ENCODE data around the gene NAA10.
A peak's percentile ranks its signal among the peaks of the same experiment; 100 is the strongest.

DNA sequence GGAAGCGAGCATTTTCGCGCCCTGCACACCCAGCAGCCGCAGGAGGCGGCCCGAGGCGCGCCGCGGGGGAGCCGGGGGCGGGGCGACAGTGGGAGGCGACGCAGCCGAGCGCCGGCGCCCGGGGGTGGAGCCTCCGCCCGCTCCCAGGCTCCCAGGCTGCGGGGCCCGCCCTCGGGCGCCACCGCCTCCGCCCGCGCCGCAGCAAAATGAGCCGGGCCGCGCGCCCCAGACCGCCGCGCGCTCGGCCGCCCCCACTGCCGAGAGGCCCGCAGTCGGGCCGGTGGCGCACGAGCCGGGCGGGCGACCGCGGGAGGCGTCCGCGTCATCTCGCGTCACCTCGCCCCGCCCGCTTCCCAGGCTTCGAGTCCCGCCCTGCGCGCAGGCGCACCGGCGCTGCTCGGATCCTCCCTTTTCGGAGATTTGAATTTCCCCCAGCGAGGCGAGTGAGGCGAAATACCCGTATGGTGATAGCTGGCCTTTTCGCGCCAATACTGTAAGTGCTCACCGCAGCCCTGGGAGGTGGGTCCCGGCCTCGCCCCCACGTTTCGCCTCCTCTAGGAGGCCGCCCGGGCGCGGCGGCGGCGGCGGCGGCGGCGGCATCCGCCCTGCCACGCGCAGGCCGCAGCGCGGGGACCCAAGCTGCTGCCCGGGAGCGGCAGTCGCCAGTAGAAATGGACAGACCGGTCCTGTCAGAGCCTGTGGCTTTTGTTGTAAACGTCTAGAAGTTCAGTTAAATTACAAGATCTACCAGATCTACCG lies 37.7 kb upstream of the NAA10 start, which contains the start of gene TMEM187:
- TF ChIP-seq, protein P1, sequence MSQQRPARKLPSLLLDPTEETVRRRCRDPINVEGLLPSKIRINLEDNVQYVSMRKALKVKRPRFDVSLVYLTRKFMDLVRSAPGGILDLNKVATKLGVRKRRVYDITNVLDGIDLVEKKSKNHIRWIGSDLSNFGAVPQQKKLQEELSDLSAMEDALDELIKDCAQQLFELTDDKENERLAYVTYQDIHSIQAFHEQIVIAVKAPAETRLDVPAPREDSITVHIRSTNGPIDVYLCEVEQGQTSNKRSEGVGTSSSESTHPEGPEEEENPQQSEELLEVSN (IDR thresholded peaks at IDR 0.05; ENCODE audit: borderline replicate concordance, low read depth), result peak; percentile 23; the same call in 1 of the 2 replicates
- TF ChIP-seq, protein P2, sequence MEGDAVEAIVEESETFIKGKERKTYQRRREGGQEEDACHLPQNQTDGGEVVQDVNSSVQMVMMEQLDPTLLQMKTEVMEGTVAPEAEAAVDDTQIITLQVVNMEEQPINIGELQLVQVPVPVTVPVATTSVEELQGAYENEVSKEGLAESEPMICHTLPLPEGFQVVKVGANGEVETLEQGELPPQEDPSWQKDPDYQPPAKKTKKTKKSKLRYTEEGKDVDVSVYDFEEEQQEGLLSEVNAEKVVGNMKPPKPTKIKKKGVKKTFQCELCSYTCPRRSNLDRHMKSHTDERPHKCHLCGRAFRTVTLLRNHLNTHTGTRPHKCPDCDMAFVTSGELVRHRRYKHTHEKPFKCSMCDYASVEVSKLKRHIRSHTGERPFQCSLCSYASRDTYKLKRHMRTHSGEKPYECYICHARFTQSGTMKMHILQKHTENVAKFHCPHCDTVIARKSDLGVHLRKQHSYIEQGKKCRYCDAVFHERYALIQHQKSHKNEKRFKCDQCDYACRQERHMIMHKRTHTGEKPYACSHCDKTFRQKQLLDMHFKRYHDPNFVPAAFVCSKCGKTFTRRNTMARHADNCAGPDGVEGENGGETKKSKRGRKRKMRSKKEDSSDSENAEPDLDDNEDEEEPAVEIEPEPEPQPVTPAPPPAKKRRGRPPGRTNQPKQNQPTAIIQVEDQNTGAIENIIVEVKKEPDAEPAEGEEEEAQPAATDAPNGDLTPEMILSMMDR (IDR thresholded peaks at IDR 0.05), result no peak
- TF ChIP-seq, protein P3, sequence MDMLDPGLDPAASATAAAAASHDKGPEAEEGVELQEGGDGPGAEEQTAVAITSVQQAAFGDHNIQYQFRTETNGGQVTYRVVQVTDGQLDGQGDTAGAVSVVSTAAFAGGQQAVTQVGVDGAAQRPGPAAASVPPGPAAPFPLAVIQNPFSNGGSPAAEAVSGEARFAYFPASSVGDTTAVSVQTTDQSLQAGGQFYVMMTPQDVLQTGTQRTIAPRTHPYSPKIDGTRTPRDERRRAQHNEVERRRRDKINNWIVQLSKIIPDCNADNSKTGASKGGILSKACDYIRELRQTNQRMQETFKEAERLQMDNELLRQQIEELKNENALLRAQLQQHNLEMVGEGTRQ (IDR thresholded peaks at IDR 0.05), result no peak
- TF ChIP-seq CBX2 (IDR thresholded peaks at IDR 0.05; ENCODE audit: borderline replicate concordance, low read depth), result no peak

All from A549 (cell line).